ENCODE results near the gene ARHGAP42.

DNA sequence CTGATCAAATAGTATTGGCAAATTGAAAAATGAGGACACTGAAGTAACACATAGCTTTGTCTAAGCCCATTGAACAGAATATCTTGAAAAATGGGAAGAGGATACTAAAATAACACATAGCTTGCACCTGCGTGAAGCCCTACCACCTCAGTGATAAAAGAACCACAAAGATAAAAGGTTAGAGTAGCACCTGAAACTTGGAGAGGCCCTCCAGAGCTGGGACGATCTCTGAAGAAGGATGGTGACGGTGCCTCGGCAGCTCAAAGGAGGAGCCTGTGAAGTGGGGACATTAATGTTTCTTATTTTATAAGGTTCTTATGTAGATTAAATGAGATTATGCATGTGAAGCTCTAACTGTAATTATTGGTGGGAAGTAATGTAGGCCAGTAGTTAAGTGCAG lies 23.1 kb upstream of the ARHGAP42 start:
- TF ChIP-seq POLR2AphosphoS5 (IDR thresholded peaks at IDR 0.05; ENCODE audit: low read depth): no peak
- TF ChIP-seq, protein P1, sequence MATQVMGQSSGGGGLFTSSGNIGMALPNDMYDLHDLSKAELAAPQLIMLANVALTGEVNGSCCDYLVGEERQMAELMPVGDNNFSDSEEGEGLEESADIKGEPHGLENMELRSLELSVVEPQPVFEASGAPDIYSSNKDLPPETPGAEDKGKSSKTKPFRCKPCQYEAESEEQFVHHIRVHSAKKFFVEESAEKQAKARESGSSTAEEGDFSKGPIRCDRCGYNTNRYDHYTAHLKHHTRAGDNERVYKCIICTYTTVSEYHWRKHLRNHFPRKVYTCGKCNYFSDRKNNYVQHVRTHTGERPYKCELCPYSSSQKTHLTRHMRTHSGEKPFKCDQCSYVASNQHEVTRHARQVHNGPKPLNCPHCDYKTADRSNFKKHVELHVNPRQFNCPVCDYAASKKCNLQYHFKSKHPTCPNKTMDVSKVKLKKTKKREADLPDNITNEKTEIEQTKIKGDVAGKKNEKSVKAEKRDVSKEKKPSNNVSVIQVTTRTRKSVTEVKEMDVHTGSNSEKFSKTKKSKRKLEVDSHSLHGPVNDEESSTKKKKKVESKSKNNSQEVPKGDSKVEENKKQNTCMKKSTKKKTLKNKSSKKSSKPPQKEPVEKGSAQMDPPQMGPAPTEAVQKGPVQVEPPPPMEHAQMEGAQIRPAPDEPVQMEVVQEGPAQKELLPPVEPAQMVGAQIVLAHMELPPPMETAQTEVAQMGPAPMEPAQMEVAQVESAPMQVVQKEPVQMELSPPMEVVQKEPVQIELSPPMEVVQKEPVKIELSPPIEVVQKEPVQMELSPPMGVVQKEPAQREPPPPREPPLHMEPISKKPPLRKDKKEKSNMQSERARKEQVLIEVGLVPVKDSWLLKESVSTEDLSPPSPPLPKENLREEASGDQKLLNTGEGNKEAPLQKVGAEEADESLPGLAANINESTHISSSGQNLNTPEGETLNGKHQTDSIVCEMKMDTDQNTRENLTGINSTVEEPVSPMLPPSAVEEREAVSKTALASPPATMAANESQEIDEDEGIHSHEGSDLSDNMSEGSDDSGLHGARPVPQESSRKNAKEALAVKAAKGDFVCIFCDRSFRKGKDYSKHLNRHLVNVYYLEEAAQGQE (IDR thresholded peaks at IDR 0.05; ENCODE audit: insufficient replicate concordance, low read depth): no peak

All from HL-60 (cell line).